IMR-90 (cell line): ENCODE results near the gene ZG16B. TPM values are rescaled to one million over a fixed set of nuclear protein-coding genes. Genes with fewer than 3 reads are reported as not detected.
A peak's percentile ranks its signal among the peaks of the same experiment; 100 is the strongest.

Experiments
- ATAC-seq: fragments of 200-7000 bp; cut with Tn5 transposase; 2 replicates; pipeline ENCODE4 v1.9.1; 2020; ENCODE audit warnings: low read depth, mild to moderate bottlenecking, moderate library complexity
- BruUV-seq: library from RNA; stranded (reverse); fragments of 400-500 nt; replicated peaks from 2 replicates; lab custom pipeline; 2021; lab: Mats Ljungman, UMichigan
- CTCF ChIA-PET: fragments of 300-600 bp; formaldehyde crosslinking; extraction: SDS; loops from one replicate; lab custom pipeline; 2021; ENCODE audit warnings: antibody characterized with exemption; lab: Yijun Ruan, JAX
- POLR2A ChIA-PET: fragments of 300-600 bp; sonication (Branson Sonifier 250); formaldehyde crosslinking; loops from one replicate; lab custom pipeline; 2022; ENCODE audit warnings: antibody characterized with exemption; ENCODE audit not compliant: unreplicated experiment; lab: Charles Lee
- DNase-seq: peaks from one replicate; pipeline ENCODE4 v3.0.0; 2013
- H2AFZ ChIP-seq: replicated peaks from 2 replicates; pipeline ENCODE3; 2013; ENCODE audit warnings: low read length, mild to moderate bottlenecking; ENCODE audit not compliant: poor library complexity
- H2AK5ac ChIP-seq: 2 replicates; pipeline ENCODE4 v1.6.1; 2013; ENCODE audit warnings: low read depth, low read length, inconsistent platforms
- H2AK9ac ChIP-seq: replicated peaks from 2 replicates; pipeline ENCODE3; 2013; ENCODE audit warnings: mild to moderate bottlenecking, low read depth, low read length, moderate library complexity; ENCODE audit not compliant: poor library complexity
- H2BK120ac ChIP-seq: 2 replicates; pipeline ENCODE4 v1.6.1; 2013; ENCODE audit warnings: low read depth, low read length, inconsistent platforms
- H2BK15ac ChIP-seq: 3 replicates; pipeline ENCODE4 v1.6.1; 2013; ENCODE audit warnings: low read depth, low read length, inconsistent platforms
- H2BK20ac ChIP-seq: 2 replicates; pipeline ENCODE4 v1.6.1; 2013; ENCODE audit warnings: low read depth, mild to moderate bottlenecking, inconsistent platforms, low read length, moderate library complexity
- H2BK5ac ChIP-seq: 2 replicates; pipeline ENCODE4 v1.6.1; 2013; ENCODE audit warnings: mild to moderate bottlenecking, low read depth, low read length, inconsistent platforms; ENCODE audit not compliant: poor library complexity, severe bottlenecking
- H3K14ac ChIP-seq: replicated peaks from 2 replicates; pipeline ENCODE4 v1.6.1; 2013; ENCODE audit warnings: low read depth, low read length, inconsistent platforms
- H3K18ac ChIP-seq: 2 replicates; pipeline ENCODE4 v1.6.1; 2013; ENCODE audit warnings: low read depth, low read length, control low read depth
- H3K23ac ChIP-seq: 2 replicates; pipeline ENCODE4 v1.6.1; 2013; ENCODE audit warnings: low read depth, low read length, inconsistent platforms
- H3K27ac ChIP-seq: 2 replicates; pipeline ENCODE4 v1.5.1; 2013; ENCODE audit warnings: mild to moderate bottlenecking, control low read depth, low read length; ENCODE audit not compliant: insufficient read depth
- H3K27me3 ChIP-seq: 2 replicates; pipeline ENCODE4 v1.6.1; 2013; ENCODE audit warnings: low read length; ENCODE audit not compliant: control insufficient read depth, insufficient read depth
- H3K36me3 ChIP-seq: 2 replicates; pipeline ENCODE4 v1.6.1; 2013; ENCODE audit warnings: low read length, mixed read lengths; ENCODE audit not compliant: control insufficient read depth, insufficient read depth
- H3K4ac ChIP-seq: 2 replicates; pipeline ENCODE4 v1.6.1; 2013; ENCODE audit warnings: low read depth, low read length, inconsistent platforms
- H3K4me1 ChIP-seq: 2 replicates; pipeline ENCODE4 v1.6.1; 2013; ENCODE audit warnings: low read length, mixed read lengths; ENCODE audit not compliant: control insufficient read depth, insufficient read depth
- H3K4me2 ChIP-seq: 2 replicates; pipeline ENCODE4 v1.6.1; 2013; ENCODE audit warnings: low read depth, mild to moderate bottlenecking, control low read depth, low read length, moderate library complexity
- H3K4me3 ChIP-seq: 2 replicates; pipeline ENCODE4 v1.5.1; 2013; ENCODE audit warnings: low read depth, mild to moderate bottlenecking, control low read depth, low read length, moderate library complexity; ENCODE audit not compliant: insufficient read depth
- H3K56ac ChIP-seq: 2 replicates; pipeline ENCODE4 v1.6.1; 2013; ENCODE audit warnings: low read length, inconsistent platforms; ENCODE audit not compliant: insufficient read depth; ENCODE audit errors: extremely low read depth
- H3K79me1 ChIP-seq, 2 experiments: 2 replicates each; pipeline ENCODE4 v1.6.1; 2013; ENCODE audit warnings: low read length in 2 of 2, inconsistent platforms in 1 of 2, low read depth in 1 of 2
- H3K9ac ChIP-seq: 2 replicates; pipeline ENCODE4 v1.6.1; 2013; ENCODE audit warnings: low read depth, low read length, control low read depth
- H3K9me1 ChIP-seq: 2 replicates; pipeline ENCODE4 v1.6.1; 2013; ENCODE audit warnings: low read length, inconsistent platforms; ENCODE audit not compliant: insufficient read depth
- H3K9me3 ChIP-seq: 2 replicates; pipeline ENCODE4 v1.6.1; 2013; ENCODE audit warnings: low read length; ENCODE audit not compliant: control insufficient read depth, insufficient read depth
- H4K20me1 ChIP-seq: 2 replicates; pipeline ENCODE4 v1.6.1; 2013; ENCODE audit warnings: low read length, inconsistent platforms; ENCODE audit not compliant: insufficient read depth
- H4K5ac ChIP-seq: 2 replicates; pipeline ENCODE4 v1.6.1; 2013; ENCODE audit warnings: mild to moderate bottlenecking, low read depth, low read length, control low read depth
- H4K8ac ChIP-seq, 2 experiments: 2 replicates each; pipeline ENCODE4 v1.6.1; 2013; ENCODE audit warnings: low read depth in 2 of 2, low read length in 2 of 2, control low read depth in 1 of 2, inconsistent platforms in 1 of 2
- H4K91ac ChIP-seq: 2 replicates; pipeline ENCODE4 v1.6.1; 2013; ENCODE audit warnings: low read depth, low read length, inconsistent platforms; ENCODE audit not compliant: insufficient read depth
- CTCF ChIP-seq: conservative IDR thresholded peaks from 2 replicates; pipeline ENCODE4 v1.5.1; 2012; ENCODE audit warnings: mild to moderate bottlenecking, low read depth, low read length, improper control_type of control experiment
- SMC3 ChIP-seq: fragments of 150-350 bp; IDR thresholded peaks from 2 replicates; pipeline ENCODE4 v1.6.1; 2016; ENCODE audit warnings: low read depth, mild to moderate bottlenecking, antibody characterized with exemption, low read length, moderate library complexity
- WGBS, 2 experiments: methylation state at CpG; one replicate each; pipeline versions ENCODE4 v1.1.5 to v1.1.7; 2013; ENCODE audit warnings: missing lambda C conversion rate in 2 of 2; ENCODE audit not compliant: insufficient read length in 1 of 2; ENCODE audit errors: extremely low coverage in 2 of 2; 5-methylcytosine and 5-hydroxymethylcytosine counted together
- dilution Hi-C: fragments of 300-500 bp; cut with HindIII; formaldehyde crosslinking; loops from one replicate; pipeline ENCODE4 v1.14.3; 2018; ENCODE audit warnings: low sequenced_read_pairs; ENCODE audit not compliant: unreplicated experiment
- in situ Hi-C: fragments of 300-500 bp; cut with MboI; formaldehyde crosslinking; loops from 3 replicates; pipeline ENCODE4 v1.14.3; 2019; ENCODE audit warnings: low sequenced_read_pairs, inconsistent platforms, mixed read lengths
- intact Hi-C: fragments of 100-400 bp; cut with micrococcal nuclease; formaldehyde crosslinking; loops from 2 replicates; pipeline ENCODE4 v1.10.0; 2022
- polyA plus RNA-seq, 3 experiments: library from polyadenylated mRNA; depleted of rRNA; stranded (reverse); fragments of >200 nt; gene quantifications; 2 replicates each; pipeline ENCODE4 v1.2.3, GENCODE V29; 2012; ENCODE audit warnings: low replicate concordance in 1 of 3
- total RNA-seq: library from RNA; depleted of rRNA; stranded (reverse); fragments of >200 nt; gene quantifications from 2 replicates; pipeline ENCODE4 v1.2.3, GENCODE V29; 2012

ZG16B gene
- total and polyA plus RNA-seq, 2 of the 4 experiments (the other 2 are of a cell fraction), result 0.54 to 0.65 TPM

DNA sequence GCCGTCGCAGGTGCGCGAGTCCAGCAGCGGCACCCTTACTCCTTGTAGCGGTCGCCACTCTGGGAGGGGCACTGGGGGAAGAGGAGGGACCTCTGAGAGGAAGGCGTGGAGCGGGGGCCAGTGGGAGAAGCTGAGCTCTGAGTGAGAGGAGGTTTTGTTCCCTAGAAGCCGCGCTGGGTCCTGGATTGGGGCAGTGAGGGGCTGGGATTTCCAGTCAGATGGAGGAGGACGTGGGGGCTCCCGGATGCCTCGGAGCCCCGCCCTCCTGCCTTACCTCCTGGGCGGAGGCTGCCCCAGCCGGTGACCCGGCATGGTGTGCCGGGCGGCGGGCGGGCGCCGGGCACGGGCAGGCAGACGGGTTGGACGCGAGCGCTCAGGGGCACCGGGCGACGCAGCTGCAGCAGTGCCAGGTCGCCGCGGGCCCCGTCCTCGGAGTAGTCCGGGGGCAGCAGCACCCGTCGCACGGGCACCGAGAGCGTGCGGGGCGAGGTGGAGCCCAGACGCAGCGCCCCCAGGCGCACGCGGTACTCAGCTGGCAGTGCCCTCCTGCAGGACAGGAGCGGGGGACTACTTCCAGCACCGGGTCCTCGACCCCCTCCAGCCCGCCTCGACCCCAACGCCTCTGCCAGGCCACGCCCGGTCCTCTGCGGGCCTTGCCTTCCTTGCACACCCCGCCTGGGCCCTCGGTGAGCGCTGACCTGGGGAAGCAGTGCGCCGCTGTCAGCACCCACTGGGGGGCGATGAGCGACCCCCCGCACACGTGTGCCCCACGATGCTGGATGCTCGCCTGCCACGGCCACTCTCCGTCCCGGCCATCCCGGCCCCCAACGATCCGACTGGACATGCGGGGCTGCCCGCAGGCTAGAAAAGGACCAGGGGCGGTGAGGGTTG is 44.8 kb upstream of the ZG16B start:
- dilution Hi-C loops, result no loop called here
- intact Hi-C loops, result no loop called here

More for the DNA sequence above, 44.8 kb upstream of the ZG16B start:
- no peak overlapping the region for H2BK20ac ChIP-seq
- POLR2A ChIA-PET, result no interaction called here
- no peak overlapping the region for H3K56ac ChIP-seq
- H2BK5ac ChIP-seq, result no peak overlapping the region
- BruUV-seq, result no TSS peak
- H3K27me3 ChIP-seq, result peaks cover 58% of the 10 kb centered on the region
- H4K20me1 ChIP-seq, result no peaks in the 10 kb centered on the region
- no peak overlapping the region for H2BK15ac ChIP-seq
- no peaks in the 10 kb centered on the region for H3K9me3 ChIP-seq
- H3K4ac ChIP-seq, result no peak overlapping the region
- H4K5ac ChIP-seq, result no peak overlapping the region
- no peak overlapping the region for H3K14ac ChIP-seq
- ATAC-seq (peak; percentile 33), DNase-seq (no peak)
- H3K27ac ChIP-seq, result no peak overlapping the region
- H2AFZ ChIP-seq, result peak overlapping the region; percentile 71
- no peak overlapping the region for H2BK120ac ChIP-seq
- H3K23ac ChIP-seq, result no peak overlapping the region
- WGBS, 2 experiments, result 20% methylated on average over 49 of the region's 79 CpGs; no CpG with 5 or more reads in 1 of the 2 experiments
- no peaks in the 10 kb centered on the region for H3K9me1 ChIP-seq
- no peak overlapping the region for H3K9ac ChIP-seq
- no peaks in the 10 kb centered on the region for H3K79me1 ChIP-seq
- no peak overlapping the region for H4K91ac ChIP-seq
- H3K36me3 ChIP-seq, result no peaks in the 10 kb centered on the region
- no peak overlapping the region for H3K4me3 ChIP-seq
- CTCF ChIA-PET, result no interaction called here
- no peak overlapping the region for H3K18ac ChIP-seq
- TF ChIP-seq SMC3 (no peak), CTCF (peak; percentile 6; the same call in 1 of the 2 replicates)
- in situ Hi-C loops, result no loop called here
- H3K4me1 ChIP-seq, result no peaks in the 10 kb centered on the region
- H4K8ac ChIP-seq, result no peak overlapping the region
- H2AK9ac ChIP-seq, result no peak overlapping the region
- no peak overlapping the region for H2AK5ac ChIP-seq
- no peak overlapping the region for H3K4me2 ChIP-seq
